MM.1S (cell line): ENCODE results near the gene CCDC30.

Source experiments
- CTCF ChIP-seq: fragments of 300-600 bp; sonication (generic); IDR thresholded peaks from 2 replicates; pipeline ENCODE4 v1.5.1; 2016; ENCODE audit warnings: antibody characterized with exemption, low read length, mixed read lengths
- EZH2 ChIP-seq: fragments of 300-600 bp; sonication (generic); optimal IDR thresholded peaks from 2 replicates; pipeline ENCODE3; 2017; ENCODE audit warnings: low read depth, mild to moderate bottlenecking, antibody characterized with exemption, low read length, mixed read lengths
- EZH2phosphoT487 ChIP-seq: fragments of 300-600 bp; sonication (generic); IDR thresholded peaks from 2 replicates; pipeline ENCODE4 v1.6.1; 2018; ENCODE audit warnings: antibody characterized with exemption, low read length

- no peak for TF ChIP-seq CTCF
- no peak for TF ChIP-seq EZH2
- no peak for TF ChIP-seq EZH2phosphoT487
Observed at GRCh38 chr1:42476605-42477004, 13.5 kb downstream of the CCDC30 start.
